SK-N-SH (cell line): Measurements from ENCODE around the gene ZBTB45.

Experiments
- EP300 ChIP-seq, 2 experiments: IDR thresholded peaks; 2 replicates each; pipeline versions ENCODE4 v1.4.0 to v1.6.1; 2012; ENCODE audit warnings: borderline replicate concordance in 1 of 2, low read depth in 1 of 2, low read length in 1 of 2
- JUND ChIP-seq: IDR thresholded peaks from 2 replicates; pipeline ENCODE4 v1.4.0; 2012
- POLR2AphosphoS5 ChIP-seq: IDR thresholded peaks from 2 replicates; pipeline ENCODE4 v1.6.1; 2012; ENCODE audit warnings: low read depth, low read length
- RCOR1 ChIP-seq: fragments of 150-350 bp; IDR thresholded peaks from 2 replicates; pipeline ENCODE4 v1.6.1; 2017; ENCODE audit warnings: antibody characterized with exemption, low read length
- SIN3A ChIP-seq: IDR thresholded peaks from 2 replicates; pipeline ENCODE4 v1.6.1; 2012; ENCODE audit warnings: low read depth, mild to moderate bottlenecking, low read length, moderate library complexity, borderline replicate concordance
- TF ChIP-seq, protein P1 (sequence below): fragments of 200-600 bp; sonication (generic); IDR thresholded peaks from 2 replicates; pipeline ENCODE4 v1.6.1; 2017; ENCODE audit warnings: antibody characterized with exemption, mild to moderate bottlenecking, moderate library complexity

- TF ChIP-seq EP300 (IDR thresholded peaks at IDR 0.05; ENCODE audit: borderline replicate concordance in 1 of 2, low read depth in 1 of 2, low read length in 1 of 2) (no peak), SIN3A (no peak), RCOR1 (no peak), JUND (no peak), POLR2AphosphoS5 (no peak)
- TF ChIP-seq, protein P1, sequence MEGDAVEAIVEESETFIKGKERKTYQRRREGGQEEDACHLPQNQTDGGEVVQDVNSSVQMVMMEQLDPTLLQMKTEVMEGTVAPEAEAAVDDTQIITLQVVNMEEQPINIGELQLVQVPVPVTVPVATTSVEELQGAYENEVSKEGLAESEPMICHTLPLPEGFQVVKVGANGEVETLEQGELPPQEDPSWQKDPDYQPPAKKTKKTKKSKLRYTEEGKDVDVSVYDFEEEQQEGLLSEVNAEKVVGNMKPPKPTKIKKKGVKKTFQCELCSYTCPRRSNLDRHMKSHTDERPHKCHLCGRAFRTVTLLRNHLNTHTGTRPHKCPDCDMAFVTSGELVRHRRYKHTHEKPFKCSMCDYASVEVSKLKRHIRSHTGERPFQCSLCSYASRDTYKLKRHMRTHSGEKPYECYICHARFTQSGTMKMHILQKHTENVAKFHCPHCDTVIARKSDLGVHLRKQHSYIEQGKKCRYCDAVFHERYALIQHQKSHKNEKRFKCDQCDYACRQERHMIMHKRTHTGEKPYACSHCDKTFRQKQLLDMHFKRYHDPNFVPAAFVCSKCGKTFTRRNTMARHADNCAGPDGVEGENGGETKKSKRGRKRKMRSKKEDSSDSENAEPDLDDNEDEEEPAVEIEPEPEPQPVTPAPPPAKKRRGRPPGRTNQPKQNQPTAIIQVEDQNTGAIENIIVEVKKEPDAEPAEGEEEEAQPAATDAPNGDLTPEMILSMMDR = no peak
These were observed 30.2 kb upstream of the ZBTB45 start for GRCh38 chr19:58549664-58550361.
